22Rv1 (cell line): ENCODE data around the gene CEBPA.

ENCODE experiments used
- ZFX ChIP-seq: fragments of 450-650 bp; IDR thresholded peaks from 2 replicates; pipeline ENCODE4 v1.6.1; 2017; ENCODE audit warnings: antibody characterized with exemption, borderline replicate concordance
- TF ChIP-seq, protein P1 (sequence below): fragments of 450-650 bp; IDR thresholded peaks from 2 replicates; pipeline ENCODE4 v1.5.1; 2017; ENCODE audit warnings: mild to moderate bottlenecking

DNA sequence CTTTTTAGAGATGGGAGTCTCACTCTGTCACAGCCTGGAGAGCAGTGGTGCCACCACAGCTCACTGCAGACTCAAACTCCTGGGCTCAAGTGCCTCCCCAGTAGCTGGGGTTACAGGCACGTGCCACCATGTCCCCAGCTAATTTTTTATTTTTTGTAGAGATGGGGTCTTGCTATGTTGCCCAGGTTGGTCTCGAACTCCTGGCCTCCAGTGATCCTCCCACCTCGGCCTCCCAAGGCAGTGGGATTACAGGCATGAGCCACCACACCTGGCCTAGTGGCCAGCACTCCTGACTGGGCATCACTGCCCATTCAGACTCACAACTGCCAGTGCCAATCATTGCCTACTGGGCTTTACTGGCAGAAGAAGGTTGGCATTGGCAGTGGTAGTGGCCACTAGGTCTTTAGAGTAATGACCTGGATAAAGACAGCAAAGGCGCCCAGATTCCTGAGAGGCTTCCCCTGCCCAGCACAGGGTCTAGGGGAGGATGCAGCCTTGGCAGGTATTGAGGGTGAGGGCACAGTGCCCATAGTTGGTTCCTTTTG lies 49.8 kb downstream of the CEBPA start:
- TF ChIP-seq, protein P1, sequence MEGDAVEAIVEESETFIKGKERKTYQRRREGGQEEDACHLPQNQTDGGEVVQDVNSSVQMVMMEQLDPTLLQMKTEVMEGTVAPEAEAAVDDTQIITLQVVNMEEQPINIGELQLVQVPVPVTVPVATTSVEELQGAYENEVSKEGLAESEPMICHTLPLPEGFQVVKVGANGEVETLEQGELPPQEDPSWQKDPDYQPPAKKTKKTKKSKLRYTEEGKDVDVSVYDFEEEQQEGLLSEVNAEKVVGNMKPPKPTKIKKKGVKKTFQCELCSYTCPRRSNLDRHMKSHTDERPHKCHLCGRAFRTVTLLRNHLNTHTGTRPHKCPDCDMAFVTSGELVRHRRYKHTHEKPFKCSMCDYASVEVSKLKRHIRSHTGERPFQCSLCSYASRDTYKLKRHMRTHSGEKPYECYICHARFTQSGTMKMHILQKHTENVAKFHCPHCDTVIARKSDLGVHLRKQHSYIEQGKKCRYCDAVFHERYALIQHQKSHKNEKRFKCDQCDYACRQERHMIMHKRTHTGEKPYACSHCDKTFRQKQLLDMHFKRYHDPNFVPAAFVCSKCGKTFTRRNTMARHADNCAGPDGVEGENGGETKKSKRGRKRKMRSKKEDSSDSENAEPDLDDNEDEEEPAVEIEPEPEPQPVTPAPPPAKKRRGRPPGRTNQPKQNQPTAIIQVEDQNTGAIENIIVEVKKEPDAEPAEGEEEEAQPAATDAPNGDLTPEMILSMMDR = no peak
- TF ChIP-seq ZFX = no peak
